ENCODE data around the gene INAVA.

- TF ChIP-seq EZH2phosphoT487 (IDR thresholded peaks at IDR 0.05; ENCODE audit: insufficient read depth, low read depth) (no peak), EZH2 (IDR thresholded peaks at IDR 0.05; ENCODE audit: insufficient read depth, poor library complexity, severe bottlenecking) (no peak)
Measured at GRCh38 chr1:200866116-200866515, 28.6 kb upstream of the INAVA start.
